HUES48 (cell line): ENCODE results near the gene ABCA5.

Experiments
- H3K27ac ChIP-seq: one replicate; pipeline ENCODE4 v1.7.0; 2013; ENCODE audit warnings: low read depth, low read length, inconsistent platforms
- H3K27me3 ChIP-seq: 2 replicates; pipeline ENCODE4 v1.6.1; 2013; ENCODE audit warnings: mild to moderate bottlenecking, low read length; ENCODE audit not compliant: control insufficient read depth, insufficient read depth
- H3K36me3 ChIP-seq: 2 replicates; pipeline ENCODE4 v1.6.1; 2013; ENCODE audit warnings: low read length; ENCODE audit not compliant: control insufficient read depth, insufficient read depth
- H3K4me1 ChIP-seq: 2 replicates; pipeline ENCODE4 v1.6.1; 2013; ENCODE audit warnings: mild to moderate bottlenecking, low read length; ENCODE audit not compliant: control insufficient read depth, insufficient read depth
- H3K4me3 ChIP-seq: 2 replicates; pipeline ENCODE4 v1.5.1; 2013; ENCODE audit warnings: mild to moderate bottlenecking, low read depth, low read length
- H3K9ac ChIP-seq: 2 replicates; pipeline ENCODE4 v1.6.1; 2013; ENCODE audit warnings: mild to moderate bottlenecking, low read depth, low read length, moderate library complexity
- H3K9me3 ChIP-seq: 2 replicates; pipeline ENCODE4 v1.6.1; 2013; ENCODE audit warnings: low read length; ENCODE audit not compliant: control insufficient read depth, insufficient read depth

ABCA5 gene

DNA sequence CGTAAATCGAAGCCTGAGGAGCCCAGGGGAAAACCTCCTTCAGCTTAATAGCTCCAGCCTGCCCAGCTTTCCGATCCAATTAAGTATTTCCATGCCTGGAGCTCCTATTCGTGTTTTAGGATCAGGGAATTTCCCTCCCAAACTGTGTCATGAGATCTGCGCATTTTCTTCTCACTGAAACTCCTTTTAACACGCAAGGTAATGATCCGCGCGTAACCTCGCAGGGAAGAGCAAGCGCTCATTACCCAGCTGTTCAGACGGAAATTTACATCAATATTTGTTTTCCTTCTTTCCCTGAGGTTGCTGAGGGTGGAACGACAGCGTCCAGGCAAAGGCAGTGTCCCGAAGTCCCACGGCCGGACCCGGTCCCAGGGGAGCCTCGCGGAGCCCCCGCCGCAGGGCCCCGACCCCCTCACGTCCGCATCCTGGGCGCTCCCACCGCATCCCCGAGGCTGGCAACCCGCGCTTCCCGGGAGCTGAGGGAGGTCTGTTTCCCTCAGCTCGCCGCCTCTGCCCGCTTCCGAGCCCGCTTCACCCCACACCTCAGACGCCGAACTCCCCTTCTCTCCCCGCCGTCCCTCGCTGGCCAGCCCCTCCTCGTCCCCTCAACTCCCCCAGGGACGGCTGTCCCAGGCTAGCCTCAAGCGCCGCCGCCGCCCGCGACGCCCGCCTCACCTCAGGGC lies 415 bp downstream of the ABCA5 start:
- H3K4me3 ChIP-seq, result peak overlapping the region; percentile 94
- no peaks in the 10 kb centered on the region for H3K36me3 ChIP-seq
- peaks cover 25% of the 10 kb centered on the region for H3K4me1 ChIP-seq
- H3K27ac ChIP-seq, result no peak overlapping the region
- no peaks in the 10 kb centered on the region for H3K9me3 ChIP-seq
- peaks cover 18% of the 10 kb centered on the region for H3K27me3 ChIP-seq
- no peak overlapping the region for H3K9ac ChIP-seq

DNA sequence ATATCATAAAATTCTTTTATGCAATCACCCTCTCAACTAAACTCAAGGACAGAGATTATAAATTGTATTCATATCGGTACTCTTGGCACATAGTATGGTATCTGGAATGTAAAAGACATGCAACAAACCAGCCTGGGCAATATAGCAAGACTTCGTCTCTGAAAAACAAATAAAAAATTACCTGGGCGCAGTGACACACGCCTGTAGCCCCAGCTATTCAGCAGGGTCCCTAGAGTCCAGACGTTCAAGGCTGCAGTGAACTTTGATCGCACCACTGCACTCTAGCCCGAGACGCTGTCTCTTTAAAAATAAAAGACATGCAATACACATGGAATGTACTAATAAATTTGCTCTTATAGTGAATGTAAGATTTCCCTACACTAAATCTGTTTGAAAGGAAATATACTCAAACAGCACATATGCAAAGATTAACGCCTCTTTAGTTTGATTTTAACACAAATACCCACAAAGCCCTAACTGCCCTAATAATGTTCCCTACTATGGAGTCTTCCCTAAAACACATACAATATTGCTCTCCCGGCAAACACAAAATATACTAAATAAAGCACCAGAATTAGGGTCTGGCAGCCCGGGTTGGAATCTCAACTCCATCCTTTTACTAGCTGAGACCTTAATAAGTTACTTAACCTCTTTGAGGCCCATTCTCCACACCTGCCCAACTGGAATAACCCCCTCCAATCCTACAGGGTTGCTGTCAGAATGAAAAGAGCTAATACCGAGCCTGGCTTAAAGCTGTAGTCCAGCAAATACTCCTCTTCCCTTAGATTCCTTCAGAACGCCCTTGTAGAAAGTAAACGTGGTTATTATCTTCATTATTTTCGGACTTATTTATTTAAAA lies 1.2 kb downstream of the ABCA5 start:
- H3K27ac ChIP-seq, result no peak overlapping the region
- H3K27me3 ChIP-seq, result peaks cover 18% of the 10 kb centered on the region
- no peak overlapping the region for H3K9ac ChIP-seq

DNA sequence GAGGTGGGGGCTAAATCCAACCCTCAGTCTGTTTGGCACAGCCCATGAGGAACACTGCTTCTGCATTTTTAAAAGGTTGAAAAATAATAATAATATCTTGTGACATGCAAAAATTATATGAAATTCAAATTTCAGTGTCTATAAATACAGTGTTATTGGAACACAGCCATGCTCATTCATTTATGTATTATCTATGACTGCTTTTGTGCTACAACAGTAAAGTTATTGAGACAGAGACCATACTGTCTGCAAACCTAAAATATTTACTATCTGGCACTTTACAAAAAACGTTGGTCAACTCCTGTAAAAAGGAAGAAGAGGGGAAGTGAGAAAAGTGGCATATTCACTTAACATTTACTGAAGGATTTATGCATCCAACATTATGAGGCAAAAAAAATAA lies 3.1 kb downstream of the ABCA5 start:
- Histone ChIP-seq H3K4me1 (peaks cover 47% of the 10 kb centered on the region), H3K9me3 (no peaks in the 10 kb centered on the region), H3K4me3 (no peak overlapping the region), H3K36me3 (no peaks in the 10 kb centered on the region), H3K27me3 (peaks cover 18% of the 10 kb centered on the region), H3K9ac (no peak overlapping the region), H3K27ac (no peak overlapping the region)

More for the DNA sequence above, 1.2 kb downstream of the ABCA5 start:
- Histone ChIP-seq H3K36me3 (no peaks in the 10 kb centered on the region), H3K4me3 (peak overlapping the region; percentile 94), H3K9me3 (no peaks in the 10 kb centered on the region), H3K4me1 (peaks cover 31% of the 10 kb centered on the region)

DNA sequence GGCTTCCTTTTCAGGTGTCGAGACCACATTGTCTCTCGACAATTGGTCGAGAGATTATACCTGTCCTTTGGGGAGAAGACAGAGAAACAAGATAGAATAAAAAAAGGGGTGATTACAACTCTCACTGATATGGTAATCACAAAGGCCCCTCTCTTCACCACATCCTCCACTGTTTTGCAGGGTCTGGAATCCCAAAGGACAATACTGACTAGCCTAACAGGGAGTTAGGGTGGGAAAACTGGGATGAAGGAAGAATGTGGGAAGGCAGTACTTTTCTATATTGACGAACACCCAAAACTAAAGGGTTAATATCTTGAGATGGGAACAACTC lies 6.1 kb downstream of the ABCA5 start:
- Histone ChIP-seq H3K4me3 (0 out of 2 replicates have a peak overlapping the region, but pooled peaks have one; percentile 24), H3K9ac (no peak overlapping the region), H3K36me3 (no peaks in the 10 kb centered on the region), H3K9me3 (no peaks in the 10 kb centered on the region), H3K4me1 (peaks cover 44% of the 10 kb centered on the region), H3K27ac (peak overlapping the region; percentile 67), H3K27me3 (peaks cover 12% of the 10 kb centered on the region)

DNA sequence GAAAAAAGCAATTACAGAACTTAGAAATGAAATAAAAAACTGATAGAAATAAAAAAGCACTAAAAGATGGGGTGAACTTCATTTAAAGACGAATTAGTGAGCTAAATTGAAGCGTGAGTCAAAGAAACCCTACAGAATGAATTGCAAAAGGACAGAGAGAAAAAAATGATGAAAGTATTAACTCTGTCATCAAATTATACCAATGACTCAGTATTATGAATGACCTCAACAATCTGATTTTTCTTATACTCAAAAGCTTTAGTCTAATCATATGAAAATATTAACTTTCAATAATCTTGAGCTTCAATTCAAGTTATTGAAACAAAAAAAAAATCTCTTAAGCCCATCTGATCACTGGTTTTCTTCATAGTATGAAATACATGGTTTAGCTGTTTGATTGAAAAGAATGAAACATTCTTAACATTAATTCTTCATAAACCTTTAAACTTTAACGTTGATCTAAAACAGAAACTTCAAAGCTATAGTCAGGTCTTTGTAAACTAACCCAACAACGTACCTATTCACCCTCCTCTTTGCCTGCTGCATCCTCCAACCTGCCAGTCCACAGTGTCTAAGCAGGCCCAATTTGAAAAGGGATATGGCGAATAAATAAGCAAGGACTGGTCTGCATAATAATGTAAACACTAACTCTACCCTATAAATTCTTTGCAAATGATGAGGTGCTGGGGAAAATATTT lies 6.6 kb downstream of the ABCA5 start:
- H3K9ac ChIP-seq, result no peak overlapping the region
- no peaks in the 10 kb centered on the region for H3K36me3 ChIP-seq
- peak overlapping the region; percentile 67 for H3K27ac ChIP-seq
- H3K4me3 ChIP-seq, result 0 out of 2 replicates have a peak overlapping the region, but pooled peaks have one; percentile 24
- no peaks in the 10 kb centered on the region for H3K9me3 ChIP-seq
- peaks cover 7% of the 10 kb centered on the region for H3K27me3 ChIP-seq
- peaks cover 41% of the 10 kb centered on the region for H3K4me1 ChIP-seq

DNA sequence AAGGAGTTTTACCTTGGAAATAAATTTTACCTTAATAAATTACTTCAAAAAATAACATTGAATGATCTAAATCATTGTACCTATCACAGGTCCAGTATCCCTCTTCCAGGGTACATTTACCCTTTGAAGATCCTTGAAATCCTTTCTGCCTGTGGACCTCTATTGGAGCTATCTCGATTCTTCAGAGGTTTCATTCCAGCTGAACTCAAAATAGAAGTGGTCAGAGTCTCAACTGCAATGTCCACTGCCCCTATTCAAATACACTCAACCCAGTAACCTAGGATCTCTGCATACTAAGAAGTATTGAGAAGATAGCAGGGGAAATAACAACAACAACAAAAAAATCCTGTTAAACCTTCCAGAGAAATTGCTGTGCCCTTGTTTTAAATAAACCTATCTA lies 9.3 kb downstream of the ABCA5 start:
- Histone ChIP-seq H3K4me1 (peaks cover 37% of the 10 kb centered on the region), H3K27me3 (no peaks in the 10 kb centered on the region), H3K27ac (no peak overlapping the region), H3K4me3 (no peak overlapping the region), H3K9me3 (no peaks in the 10 kb centered on the region), H3K9ac (no peak overlapping the region), H3K36me3 (no peaks in the 10 kb centered on the region)

DNA sequence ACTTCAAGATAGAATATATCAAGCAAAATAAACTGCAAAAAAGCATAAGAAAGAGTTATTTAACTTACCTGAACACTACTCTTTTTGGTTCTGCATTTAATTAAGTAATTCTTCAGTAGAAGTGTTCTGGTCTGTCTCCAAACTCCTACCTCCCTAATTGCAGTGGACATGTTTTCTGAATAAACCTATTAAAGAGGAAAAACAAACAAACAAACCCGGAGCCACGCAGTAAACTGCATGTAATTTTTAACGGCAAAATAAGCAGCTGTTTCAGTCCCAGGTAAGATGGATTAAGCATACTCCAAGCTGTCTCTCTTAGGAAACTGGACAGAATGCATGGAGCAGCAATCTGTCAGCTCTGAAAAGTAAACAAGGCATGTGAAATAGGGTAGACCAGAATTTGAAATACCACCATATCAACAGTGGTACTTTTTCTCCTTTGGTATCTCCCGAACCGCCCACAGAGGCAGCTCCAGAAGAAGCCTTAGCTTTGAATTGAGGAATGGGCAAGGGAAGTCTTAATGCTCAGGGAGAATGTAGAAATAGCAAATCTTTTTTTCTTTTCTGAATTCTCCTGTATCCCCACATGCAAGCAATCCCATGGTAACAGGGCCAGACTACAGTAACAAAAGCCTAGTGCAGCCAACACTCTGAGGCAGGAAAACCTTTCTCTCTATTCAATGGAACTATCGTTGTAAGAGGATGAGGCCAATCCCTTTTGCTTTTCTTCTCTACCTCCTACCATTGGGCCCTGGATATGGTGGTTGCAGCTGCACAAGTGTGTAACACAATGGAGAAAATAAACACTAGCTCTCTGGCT lies 12.5 kb downstream of the ABCA5 start:
- H3K9ac ChIP-seq, result no peak overlapping the region
- peak overlapping the region; percentile 35 for H3K27ac ChIP-seq
- H3K36me3 ChIP-seq, result no peaks in the 10 kb centered on the region
- no peak overlapping the region for H3K4me3 ChIP-seq
- no peaks in the 10 kb centered on the region for H3K27me3 ChIP-seq
- H3K4me1 ChIP-seq, result peaks cover 12% of the 10 kb centered on the region
- no peaks in the 10 kb centered on the region for H3K9me3 ChIP-seq

DNA sequence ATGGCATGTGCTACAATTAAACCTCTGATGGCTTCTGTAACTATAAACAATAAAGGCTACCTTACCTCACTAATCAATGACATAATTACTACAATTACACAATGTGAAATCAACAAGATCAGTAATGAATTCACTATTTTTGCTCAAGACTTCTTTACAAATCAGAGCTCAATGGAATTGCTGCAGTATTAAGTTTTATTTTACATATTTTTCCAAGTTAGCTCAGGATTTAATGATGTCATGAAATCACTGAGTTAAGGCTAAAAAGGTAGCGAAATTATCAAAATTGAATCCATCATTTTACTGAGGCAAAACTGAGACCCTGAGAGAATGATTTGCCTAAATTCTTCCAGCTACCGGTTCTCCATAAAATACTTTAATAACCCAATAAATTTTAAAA lies 21.8 kb downstream of the ABCA5 start:
- no peaks in the 10 kb centered on the region for H3K9me3 ChIP-seq
- H3K36me3 ChIP-seq, result no peaks in the 10 kb centered on the region
- H3K4me1 ChIP-seq, result no peaks in the 10 kb centered on the region
- H3K27ac ChIP-seq, result no peak overlapping the region
- no peaks in the 10 kb centered on the region for H3K27me3 ChIP-seq
- no peak overlapping the region for H3K9ac ChIP-seq
- H3K4me3 ChIP-seq, result no peak overlapping the region

DNA sequence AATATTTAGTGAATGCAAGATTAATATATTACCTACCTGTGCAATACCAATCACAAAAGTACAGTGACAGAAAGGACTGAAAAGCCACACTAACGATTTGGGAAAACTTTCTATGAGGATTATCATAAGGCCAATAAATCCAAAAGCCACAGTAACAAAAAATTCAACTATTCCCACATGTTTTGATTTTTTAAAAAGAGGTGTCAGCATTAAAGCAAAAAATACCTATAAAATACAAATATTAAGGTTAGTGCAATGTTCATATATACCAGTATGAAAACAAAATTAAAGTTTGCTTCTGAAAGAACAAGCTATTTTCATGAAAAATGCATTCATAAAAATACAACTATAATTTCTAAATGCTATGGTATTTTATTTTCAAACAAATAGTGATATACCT lies 24.3 kb downstream of the ABCA5 start:
- H3K9me3 ChIP-seq, result no peaks in the 10 kb centered on the region

DNA sequence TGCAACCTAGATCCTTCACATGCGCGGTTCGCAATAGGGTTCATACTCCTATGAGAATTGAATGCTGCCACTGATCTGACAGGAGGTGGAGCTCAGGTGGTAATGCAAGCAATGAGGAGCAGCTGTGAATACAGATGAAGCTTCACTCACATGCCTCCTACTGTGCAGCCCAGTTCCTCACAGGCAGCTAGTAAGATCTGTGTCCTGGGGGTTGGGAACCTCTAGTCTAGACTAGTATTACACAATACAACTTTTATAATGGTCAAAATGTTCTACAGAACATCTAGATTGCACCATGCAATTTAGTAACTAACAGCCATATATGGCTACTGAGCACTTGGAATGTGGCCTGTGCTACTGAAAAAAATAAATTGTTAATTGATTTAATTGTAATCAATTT lies 26.7 kb downstream of the ABCA5 start:
- Histone ChIP-seq H3K4me3 (no peak overlapping the region), H3K27ac (no peak overlapping the region), H3K4me1 (no peaks in the 10 kb centered on the region), H3K9ac (no peak overlapping the region), H3K27me3 (no peaks in the 10 kb centered on the region), H3K36me3 (no peaks in the 10 kb centered on the region), H3K9me3 (no peaks in the 10 kb centered on the region)

More for the DNA sequence above, 24.3 kb downstream of the ABCA5 start:
- Histone ChIP-seq H3K4me1 (no peaks in the 10 kb centered on the region), H3K4me3 (no peak overlapping the region), H3K36me3 (no peaks in the 10 kb centered on the region), H3K27me3 (no peaks in the 10 kb centered on the region), H3K27ac (no peak overlapping the region), H3K9ac (no peak overlapping the region)
